HepG2 (cell line): Measurements from ENCODE around the gene MUSK. TPM values are rescaled to one million over a fixed set of nuclear protein-coding genes. Genes with fewer than 3 reads are reported as not detected.
A peak's percentile ranks its signal among the peaks of the same experiment; 100 is the strongest.

Experiments used
- ATAC-seq: fragments of 200-7000 bp; cut with Tn5 transposase; 3 replicates; pipeline ENCODE4 v1.9.1; 2020; ENCODE audit warnings: mild to moderate bottlenecking, moderate library complexity
- BruUV-seq: library from RNA; stranded (reverse); fragments of 400-500 nt; replicated peaks from 2 replicates; lab custom pipeline; 2021; lab: Mats Ljungman, UMichigan
- CTCF ChIA-PET: fragments of 300-600 bp; formaldehyde crosslinking; extraction: SDS; loops from one replicate; lab custom pipeline; 2021; ENCODE audit warnings: low total read pairs, inconsistent platforms, low intra/inter-chr PET ratio; lab: Yijun Ruan, JAX
- POLR2A ChIA-PET: fragments of 350-600 bp; sonication (Branson Sonifier 250); formaldehyde crosslinking; loops from one replicate; lab custom pipeline; 2020; ENCODE audit warnings: antibody characterized with exemption, inconsistent platforms; lab: Yijun Ruan, JAX
- DNase-seq: peaks from one replicate; pipeline ENCODE4 v3.0.0-alpha.2; 2015; ENCODE audit warnings: low spot score
- FAIRE-seq: peaks from 3 replicates; lab custom pipeline; 2011; peaks lifted over from hg19 to GRCh38; lab: Jason Lieb, UNC
- H2AFZ ChIP-seq: one replicate; pipeline ENCODE4 v1.6.1; 2011; ENCODE audit warnings: low read length, inconsistent platforms
- H3K27ac ChIP-seq: fragments of 300-600 bp; 3 replicates; pipeline ENCODE4 v1.8.0; 2011; ENCODE audit warnings: mixed run types, mild to moderate bottlenecking, mixed read lengths, low read length, inconsistent platforms; ENCODE audit not compliant: insufficient read depth; ENCODE audit errors: extremely low read length
- H3K27me3 ChIP-seq, 2 experiments: fragments of 200-600 bp in 1 of 2; 2 replicates in 1 of 2; 3 replicates in 1 of 2; pipeline versions ENCODE4 v1.6.0 to v1.8.0; 2011; ENCODE audit warnings: low read length in 2 of 2, mild to moderate bottlenecking in 2 of 2, moderate library complexity in 2 of 2, inconsistent platforms in 1 of 2; ENCODE audit not compliant: insufficient read depth in 2 of 2, control insufficient read depth in 1 of 2
- H3K36me3 ChIP-seq, 2 experiments: fragments of 200-600 bp in 1 of 2; replicated peaks in 1 of 2; 2 replicates in 1 of 2; 3 replicates in 1 of 2; pipeline versions ENCODE4 v1.5.1 to v1.8.0; 2011; ENCODE audit warnings: low read length in 2 of 2, inconsistent platforms in 1 of 2; ENCODE audit not compliant: insufficient read depth in 2 of 2, control insufficient read depth in 1 of 2
- H3K4me1 ChIP-seq: 2 replicates; pipeline ENCODE4 v1.5.1; 2012; ENCODE audit warnings: low read length, inconsistent platforms; ENCODE audit not compliant: insufficient read depth
- H3K4me2 ChIP-seq: 2 replicates; pipeline ENCODE4 v1.6.0; 2011; ENCODE audit warnings: low read depth, low read length, inconsistent platforms
- H3K4me3 ChIP-seq, 3 experiments: fragments of 200-600 bp in 1 of 3; sonication (generic), shearing (Covaris generic) in 1 of 3; replicated peaks in 1 of 3; 2 replicates each; pipeline ENCODE4 v1.5.1; 2011 to 2016; ENCODE audit warnings: low read length in 3 of 3, inconsistent platforms in 2 of 3, low read depth in 2 of 3, mild to moderate bottlenecking in 2 of 3, control low read depth in 1 of 3, mixed read lengths in 1 of 3; ENCODE audit not compliant: insufficient read depth in 1 of 3
- H3K79me2 ChIP-seq: one replicate; pipeline ENCODE4 v1.6.1; 2011; ENCODE audit warnings: low read length, inconsistent platforms; ENCODE audit not compliant: insufficient read depth
- H3K9ac ChIP-seq: 2 replicates; pipeline ENCODE4 v1.6.0; 2011; ENCODE audit warnings: mild to moderate bottlenecking, low read depth, low read length, inconsistent platforms; ENCODE audit not compliant: insufficient read depth
- H3K9me3 ChIP-seq: 2 replicates; pipeline ENCODE4 v1.5.1; 2012; ENCODE audit warnings: mild to moderate bottlenecking, low read length
- H4K20me1 ChIP-seq: 2 replicates; pipeline ENCODE4 v1.6.0; 2011; ENCODE audit warnings: inconsistent platforms, mild to moderate bottlenecking, low read length, moderate library complexity; ENCODE audit not compliant: insufficient read depth
- CTCF ChIP-seq: sonication (generic); formaldehyde crosslinking; IDR thresholded peaks from 2 replicates; pipeline ENCODE4 v1.5.0; 2020; ENCODE audit warnings: mild to moderate bottlenecking, missing genetic modification reagents, moderate library complexity
- DDIT3 ChIP-seq: sonication (generic); formaldehyde crosslinking; IDR thresholded peaks from 2 replicates; pipeline ENCODE4 v1.4.0; 2020; ENCODE audit warnings: mild to moderate bottlenecking, missing genetic modification reagents
- DZIP1 ChIP-seq: sonication (generic); formaldehyde crosslinking; IDR thresholded peaks from 2 replicates; pipeline ENCODE4 v1.5.0; 2020; ENCODE audit warnings: mild to moderate bottlenecking, missing genetic modification reagents
- EHMT2 ChIP-seq: fragments of 200-600 bp; sonication (generic); IDR thresholded peaks from 2 replicates; pipeline ENCODE4 v1.7.0; 2017; ENCODE audit warnings: antibody characterized with exemption, low read depth, low read length, borderline replicate concordance
- ETV6 ChIP-seq: sonication (generic); formaldehyde crosslinking; conservative IDR thresholded peaks from 2 replicates; pipeline ENCODE4 v1.4.0; 2020; ENCODE audit warnings: missing genetic modification reagents
- FOSL1 ChIP-seq: sonication (generic); formaldehyde crosslinking; IDR thresholded peaks from 2 replicates; pipeline ENCODE4 v1.9.0; 2021; ENCODE audit warnings: missing genetic modification reagents, borderline replicate concordance
- GATAD1 ChIP-seq: IDR thresholded peaks from 2 replicates; pipeline ENCODE4 v1.6.1; 2016; ENCODE audit warnings: missing genetic modification reagents, missing compliant biosample characterization
- HOXA7 ChIP-seq: sonication (generic); formaldehyde crosslinking; IDR thresholded peaks from 2 replicates; pipeline ENCODE4 v1.8.1; 2022; ENCODE audit warnings: mild to moderate bottlenecking, missing genetic modification reagents, moderate library complexity
- ZBTB8A ChIP-seq: sonication (generic); formaldehyde crosslinking; IDR thresholded peaks from 2 replicates; pipeline ENCODE4 v1.4.0; 2020; ENCODE audit warnings: mild to moderate bottlenecking, low read depth, missing genetic modification reagents, borderline replicate concordance
- ZNF235 ChIP-seq: sonication (generic); formaldehyde crosslinking; IDR thresholded peaks from 2 replicates; pipeline ENCODE4 v1.8.1; 2023; ENCODE audit warnings: mild to moderate bottlenecking, missing genetic modification reagents, borderline replicate concordance
- ZNF263 ChIP-seq: sonication (generic); formaldehyde crosslinking; IDR thresholded peaks from 2 replicates; pipeline ENCODE4 v1.4.0; 2020; ENCODE audit warnings: missing genetic modification reagents
- WGBS: methylation state at CpG from one replicate; pipeline ENCODE4 v1.1.6; 2017; ENCODE audit warnings: low lambda C conversion rate; 5-methylcytosine and 5-hydroxymethylcytosine counted together
- in situ Hi-C: cut with HindIII; loops from 2 replicates; pipeline ENCODE4 v1.10.0; 2017; ENCODE audit warnings: low pct_unique_long_range_greater_than_20kb; ENCODE audit not compliant: extremely low pct_ligation_motif_present
- intact Hi-C: fragments of 100-400 bp; cut with micrococcal nuclease; formaldehyde crosslinking; loops from one replicate; pipeline ENCODE4 v1.10.0; 2022; ENCODE audit not compliant: unreplicated experiment
- polyA plus RNA-seq, 8 experiments: library from polyadenylated mRNA; depleted of rRNA in 3 of 8; stranded (reverse) in 7 of 8; unstranded in 1 of 8; fragments of >200 nt; fragmentation: Illumina TruSeq in 4 of 8; extraction: Trizol in 4 of 8; gene quantifications; 2 replicates each; pipeline versions ENCODE4 v1.2.1 to v1.2.3, GENCODE V29; 2011 to 2016; ENCODE audit warnings: low read depth in 4 of 8, missing spikeins in 1 of 8, mixed read lengths in 1 of 8; ENCODE audit not compliant: insufficient read depth in 1 of 8
- total RNA-seq, 5 experiments: library from RNA; depleted of rRNA; stranded (reverse); fragments of >200 nt; fragmentation: Illumina TruSeq; extraction: Trizol; gene quantifications; 2 replicates each; pipeline ENCODE4 v1.2.3, GENCODE V29; 2016; ENCODE audit warnings: low read depth in 1 of 5

MUSK gene
- total and polyA plus RNA-seq, 2 of the 13 experiments (the other 11 are each of a cell fraction or from before 2014, with no cell fraction given) = not detected

GRCh38 chr9:110738982-110739381 lies 70.4 kb downstream of the MUSK start (continued):
- no peak for TF ChIP-seq DDIT3 (CRISPR knock-in tag)
- no peak for TF ChIP-seq FOSL1

GRCh38 chr9:110742741-110743371 lies 74.3 kb downstream of the MUSK start:
- no TSS peak for BruUV-seq
- ATAC-seq (no peak), FAIRE-seq (no peak), DNase-seq (no peak)
- Histone ChIP-seq H3K4me2 (no peak overlapping the region), H2AFZ (no peak overlapping the region), H3K36me3 (no peaks in the 10 kb centered on the region), H3K9me3 (no peaks in the 10 kb centered on the region), H3K4me3 (no peak overlapping the region), H3K4me1 (no peaks in the 10 kb centered on the region), H3K27ac (no peak overlapping the region), H4K20me1 (no peaks in the 10 kb centered on the region), H3K79me2 (no peaks in the 10 kb centered on the region), H3K9ac (no peak overlapping the region), H3K27me3 (no peaks in the 10 kb centered on the region)
- ChIA-PET POLR2A (no interaction called here), CTCF (no interaction called here)
- TF ChIP-seq EHMT2 (no peak), ZNF263 (CRISPR knock-in tag) (peak; percentile 52; the same call in 1 of the 2 replicates)
- in situ Hi-C loops (no loop called here), intact Hi-C loops (no loop called here)
- 25% methylated on average over 8 of the region's 8 CpGs for WGBS

- no peaks in the 10 kb centered on the region for H3K27me3 ChIP-seq
- intact Hi-C loops (no loop called here), in situ Hi-C loops (no loop called here)
- no peaks in the 10 kb centered on the region for H3K4me1 ChIP-seq
- H4K20me1 ChIP-seq = no peaks in the 10 kb centered on the region
- no peaks in the 10 kb centered on the region for H3K36me3 ChIP-seq
- WGBS = 0% methylated on average over 4 of the region's 4 CpGs
- H3K79me2 ChIP-seq = no peaks in the 10 kb centered on the region
- FAIRE-seq (no peak), ATAC-seq (no peak), DNase-seq (no peak)
- H3K4me2 ChIP-seq = no peak overlapping the region
- ChIA-PET CTCF (no interaction called here), POLR2A (no interaction called here)
- BruUV-seq = no TSS peak
- no peak overlapping the region for H2AFZ ChIP-seq
- H3K27ac ChIP-seq = no peak overlapping the region
- no peak overlapping the region for H3K4me3 ChIP-seq
- H3K9me3 ChIP-seq = no peaks in the 10 kb centered on the region
- H3K9ac ChIP-seq = no peak overlapping the region
- TF ChIP-seq ZBTB8A (no peak), HOXA7 (CRISPR knock-in tag) (no peak), GATAD1 (CRISPR knock-in tag) (no peak), ETV6 (CRISPR knock-in tag) (no peak), DZIP1 (CRISPR knock-in tag) (no peak), ZNF235 (CRISPR knock-in tag) (no peak), CTCF (CRISPR knock-in tag) (no peak)
These were observed 76.3 kb downstream of the MUSK start for GRCh38 chr9:110744715-110745384.
